IMR-90 (cell line): ENCODE measurements around the gene C11orf98. TPM values are rescaled to one million over a fixed set of nuclear protein-coding genes. Genes with fewer than 3 reads are reported as not detected.

ENCODE experiments used
- ATAC-seq: fragments of 200-7000 bp; cut with Tn5 transposase; 2 replicates; pipeline ENCODE4 v1.9.1; 2020; ENCODE audit warnings: low read depth, mild to moderate bottlenecking, moderate library complexity
- BruUV-seq: library from RNA; stranded (reverse); fragments of 400-500 nt; replicated peaks from 2 replicates; lab custom pipeline; 2021; lab: Mats Ljungman, UMichigan
- CTCF ChIA-PET: fragments of 300-600 bp; formaldehyde crosslinking; extraction: SDS; loops from one replicate; lab custom pipeline; 2021; ENCODE audit warnings: antibody characterized with exemption; lab: Yijun Ruan, JAX
- POLR2A ChIA-PET: fragments of 300-600 bp; sonication (Branson Sonifier 250); formaldehyde crosslinking; loops from one replicate; lab custom pipeline; 2022; ENCODE audit warnings: antibody characterized with exemption; ENCODE audit not compliant: unreplicated experiment; lab: Charles Lee
- DNase-seq: peaks from one replicate; pipeline ENCODE4 v3.0.0; 2013
- H2AFZ ChIP-seq: replicated peaks from 2 replicates; pipeline ENCODE3; 2013; ENCODE audit warnings: low read length, mild to moderate bottlenecking; ENCODE audit not compliant: poor library complexity
- H2AK5ac ChIP-seq: 2 replicates; pipeline ENCODE4 v1.6.1; 2013; ENCODE audit warnings: low read depth, low read length, inconsistent platforms
- H2AK9ac ChIP-seq: replicated peaks from 2 replicates; pipeline ENCODE3; 2013; ENCODE audit warnings: mild to moderate bottlenecking, low read depth, low read length, moderate library complexity; ENCODE audit not compliant: poor library complexity
- H2BK120ac ChIP-seq: 2 replicates; pipeline ENCODE4 v1.6.1; 2013; ENCODE audit warnings: low read depth, low read length, inconsistent platforms
- H2BK15ac ChIP-seq: 3 replicates; pipeline ENCODE4 v1.6.1; 2013; ENCODE audit warnings: low read depth, low read length, inconsistent platforms
- H2BK20ac ChIP-seq: 2 replicates; pipeline ENCODE4 v1.6.1; 2013; ENCODE audit warnings: low read depth, mild to moderate bottlenecking, inconsistent platforms, low read length, moderate library complexity
- H2BK5ac ChIP-seq: 2 replicates; pipeline ENCODE4 v1.6.1; 2013; ENCODE audit warnings: mild to moderate bottlenecking, low read depth, low read length, inconsistent platforms; ENCODE audit not compliant: poor library complexity, severe bottlenecking
- H3K14ac ChIP-seq: replicated peaks from 2 replicates; pipeline ENCODE4 v1.6.1; 2013; ENCODE audit warnings: low read depth, low read length, inconsistent platforms
- H3K18ac ChIP-seq: 2 replicates; pipeline ENCODE4 v1.6.1; 2013; ENCODE audit warnings: low read depth, low read length, control low read depth
- H3K23ac ChIP-seq: 2 replicates; pipeline ENCODE4 v1.6.1; 2013; ENCODE audit warnings: low read depth, low read length, inconsistent platforms
- H3K27ac ChIP-seq: 2 replicates; pipeline ENCODE4 v1.5.1; 2013; ENCODE audit warnings: mild to moderate bottlenecking, control low read depth, low read length; ENCODE audit not compliant: insufficient read depth
- H3K27me3 ChIP-seq: 2 replicates; pipeline ENCODE4 v1.6.1; 2013; ENCODE audit warnings: low read length; ENCODE audit not compliant: control insufficient read depth, insufficient read depth
- H3K36me3 ChIP-seq: 2 replicates; pipeline ENCODE4 v1.6.1; 2013; ENCODE audit warnings: low read length, mixed read lengths; ENCODE audit not compliant: control insufficient read depth, insufficient read depth
- H3K4ac ChIP-seq: 2 replicates; pipeline ENCODE4 v1.6.1; 2013; ENCODE audit warnings: low read depth, low read length, inconsistent platforms
- H3K4me1 ChIP-seq: 2 replicates; pipeline ENCODE4 v1.6.1; 2013; ENCODE audit warnings: low read length, mixed read lengths; ENCODE audit not compliant: control insufficient read depth, insufficient read depth
- H3K4me2 ChIP-seq: 2 replicates; pipeline ENCODE4 v1.6.1; 2013; ENCODE audit warnings: low read depth, mild to moderate bottlenecking, control low read depth, low read length, moderate library complexity
- H3K4me3 ChIP-seq: 2 replicates; pipeline ENCODE4 v1.5.1; 2013; ENCODE audit warnings: low read depth, mild to moderate bottlenecking, control low read depth, low read length, moderate library complexity; ENCODE audit not compliant: insufficient read depth
- H3K56ac ChIP-seq: 2 replicates; pipeline ENCODE4 v1.6.1; 2013; ENCODE audit warnings: low read length, inconsistent platforms; ENCODE audit not compliant: insufficient read depth; ENCODE audit errors: extremely low read depth
- H3K79me1 ChIP-seq, 2 experiments: 2 replicates each; pipeline ENCODE4 v1.6.1; 2013; ENCODE audit warnings: low read length in 2 of 2, inconsistent platforms in 1 of 2, low read depth in 1 of 2
- H3K9ac ChIP-seq: 2 replicates; pipeline ENCODE4 v1.6.1; 2013; ENCODE audit warnings: low read depth, low read length, control low read depth
- H3K9me1 ChIP-seq: 2 replicates; pipeline ENCODE4 v1.6.1; 2013; ENCODE audit warnings: low read length, inconsistent platforms; ENCODE audit not compliant: insufficient read depth
- H3K9me3 ChIP-seq: 2 replicates; pipeline ENCODE4 v1.6.1; 2013; ENCODE audit warnings: low read length; ENCODE audit not compliant: control insufficient read depth, insufficient read depth
- H4K20me1 ChIP-seq: 2 replicates; pipeline ENCODE4 v1.6.1; 2013; ENCODE audit warnings: low read length, inconsistent platforms; ENCODE audit not compliant: insufficient read depth
- H4K5ac ChIP-seq: 2 replicates; pipeline ENCODE4 v1.6.1; 2013; ENCODE audit warnings: mild to moderate bottlenecking, low read depth, low read length, control low read depth
- H4K8ac ChIP-seq, 2 experiments: 2 replicates each; pipeline ENCODE4 v1.6.1; 2013; ENCODE audit warnings: low read depth in 2 of 2, low read length in 2 of 2, control low read depth in 1 of 2, inconsistent platforms in 1 of 2
- H4K91ac ChIP-seq: 2 replicates; pipeline ENCODE4 v1.6.1; 2013; ENCODE audit warnings: low read depth, low read length, inconsistent platforms; ENCODE audit not compliant: insufficient read depth
- BHLHE40 ChIP-seq: fragments of 150-350 bp; IDR thresholded peaks from 2 replicates; pipeline ENCODE4 v1.6.1; 2016; ENCODE audit warnings: mild to moderate bottlenecking, low read depth, low read length
- CEBPB ChIP-seq: IDR thresholded peaks from 2 replicates; pipeline ENCODE4 v1.6.1; 2012; ENCODE audit warnings: low read depth, low read length, improper control_type of control experiment
- ELK1 ChIP-seq: fragments of 150-350 bp; IDR thresholded peaks from 2 replicates; pipeline ENCODE4 v1.6.1; 2016; ENCODE audit warnings: low read depth, mild to moderate bottlenecking, low read length, moderate library complexity, borderline replicate concordance
- FOS ChIP-seq: fragments of 150-350 bp; IDR thresholded peaks from 2 replicates; pipeline ENCODE4 v1.6.1; 2016; ENCODE audit warnings: low read depth, low read length
- MAZ ChIP-seq: IDR thresholded peaks from 2 replicates; pipeline ENCODE4 v1.6.1; 2012; ENCODE audit warnings: low read depth, mild to moderate bottlenecking, low read length, improper control_type of control experiment, moderate library complexity, borderline replicate concordance
- USF2 ChIP-seq: fragments of 150-350 bp; IDR thresholded peaks from 2 replicates; pipeline ENCODE4 v1.6.1; 2017; ENCODE audit warnings: mild to moderate bottlenecking, antibody characterized with exemption, low read length, low read depth
- WGBS, 2 experiments: methylation state at CpG; one replicate each; pipeline versions ENCODE4 v1.1.5 to v1.1.7; 2013; ENCODE audit warnings: missing lambda C conversion rate in 2 of 2; ENCODE audit not compliant: insufficient read length in 1 of 2; ENCODE audit errors: extremely low coverage in 2 of 2; 5-methylcytosine and 5-hydroxymethylcytosine counted together
- dilution Hi-C: fragments of 300-500 bp; cut with HindIII; formaldehyde crosslinking; loops from one replicate; pipeline ENCODE4 v1.14.3; 2018; ENCODE audit warnings: low sequenced_read_pairs; ENCODE audit not compliant: unreplicated experiment
- in situ Hi-C: fragments of 300-500 bp; cut with MboI; formaldehyde crosslinking; loops from 3 replicates; pipeline ENCODE4 v1.14.3; 2019; ENCODE audit warnings: low sequenced_read_pairs, inconsistent platforms, mixed read lengths
- intact Hi-C: fragments of 100-400 bp; cut with micrococcal nuclease; formaldehyde crosslinking; loops from 2 replicates; pipeline ENCODE4 v1.10.0; 2022
- polyA plus RNA-seq, 3 experiments: library from polyadenylated mRNA; depleted of rRNA; stranded (reverse); fragments of >200 nt; gene quantifications; 2 replicates each; pipeline ENCODE4 v1.2.3, GENCODE V29; 2012; ENCODE audit warnings: low replicate concordance in 1 of 3
- total RNA-seq: library from RNA; depleted of rRNA; stranded (reverse); fragments of >200 nt; gene quantifications from 2 replicates; pipeline ENCODE4 v1.2.3, GENCODE V29; 2012

The C11orf98 gene
- total and polyA plus RNA-seq, 2 of the 4 experiments (the other 2 are of a cell fraction): 41.2 to 62.3 TPM

- no peak overlapping the region; the same call in 1 of the 2 replicates for H3K9ac ChIP-seq
Observed at GRCh38 chr11:62677714-62678113, 12.7 kb upstream of the C11orf98 start.

More at GRCh38 chr11:62677714-62678113, 12.7 kb upstream of the C11orf98 start:
- H4K20me1 ChIP-seq: no peaks in the 10 kb centered on the region
- DNase-seq (no peak), ATAC-seq (no peak)
- ChIA-PET CTCF (no interaction called here), POLR2A (no interaction called here)
- no peak overlapping the region for H2BK20ac ChIP-seq
- H2BK15ac ChIP-seq: no peak overlapping the region
- dilution Hi-C loops (no loop called here), in situ Hi-C loops (no loop called here), intact Hi-C loops (no loop called here)
- no peak overlapping the region for H4K5ac ChIP-seq
- H4K91ac ChIP-seq: no peak overlapping the region
- BruUV-seq: no TSS peak
- H2AFZ ChIP-seq: no peak overlapping the region
- no peak for TF ChIP-seq BHLHE40
- no peak for TF ChIP-seq CEBPB
- no peak for TF ChIP-seq MAZ
- no peak for TF ChIP-seq FOS
- TF ChIP-seq ELK1: no peak
- no peak for TF ChIP-seq USF2
- H2BK5ac ChIP-seq: no peak overlapping the region
- H3K4me3 ChIP-seq: 0 out of 2 replicates have a peak overlapping the region, but pooled peaks have one; percentile 13
- no peaks in the 10 kb centered on the region for H3K9me3 ChIP-seq
- H4K8ac ChIP-seq: no peak overlapping the region
- 88% methylated on average over 6 of the region's 15 CpGs; no CpG with 5 or more reads in 1 of the 2 experiments for WGBS, 2 experiments
- no peak overlapping the region for H3K18ac ChIP-seq
- H3K4me2 ChIP-seq: peak overlapping the region; percentile 99
- H3K23ac ChIP-seq: no peak overlapping the region
- no peak overlapping the region for H2BK120ac ChIP-seq
- no peak overlapping the region for H2AK9ac ChIP-seq
- no peak overlapping the region for H3K4ac ChIP-seq
- no peak overlapping the region for H3K56ac ChIP-seq
- peaks cover 4% of the 10 kb centered on the region; the same call in 1 of the 2 replicates for H3K9me1 ChIP-seq
- H3K27ac ChIP-seq: no peak overlapping the region
- no peaks in the 10 kb centered on the region for H3K27me3 ChIP-seq
- H2AK5ac ChIP-seq: no peak overlapping the region
- H3K36me3 ChIP-seq: peaks cover 19% of the 10 kb centered on the region
- no peak overlapping the region for H3K14ac ChIP-seq
- H3K79me1 ChIP-seq: peaks cover 13 to 35% of the 10 kb centered on the region in 2 experiments; a peak in 3 of 4 replicates
- H3K4me1 ChIP-seq: peaks cover 10% of the 10 kb centered on the region
